Skeletal muscle satellite cell (primary cell): ENCODE data around the gene DOHH.

Experiments used
- H3K27me3 ChIP-seq: 2 replicates; pipeline ENCODE4 v1.7.0; 2013; ENCODE audit warnings: low read length; ENCODE audit not compliant: control insufficient read depth, insufficient read depth
- H3K36me3 ChIP-seq: 2 replicates; pipeline ENCODE4 v1.7.0; 2013; ENCODE audit warnings: mild to moderate bottlenecking, control low read depth, low read length; ENCODE audit not compliant: insufficient read depth
- H3K4me1 ChIP-seq: 2 replicates; pipeline ENCODE4 v1.7.0; 2013; ENCODE audit warnings: low read length; ENCODE audit not compliant: control insufficient read depth, insufficient read depth
- H3K4me2 ChIP-seq: 2 replicates; pipeline ENCODE4 v1.7.0; 2013; ENCODE audit warnings: mild to moderate bottlenecking, low read length
- H3K4me3 ChIP-seq: 2 replicates; pipeline ENCODE4 v1.7.0; 2013; ENCODE audit warnings: low read length
- H3K9ac ChIP-seq: 2 replicates; pipeline ENCODE4 v1.7.0; 2013; ENCODE audit warnings: mild to moderate bottlenecking, low read depth, low read length, moderate library complexity
- H3K9me3 ChIP-seq: replicated peaks from 2 replicates; pipeline ENCODE4 v1.7.0; 2013; ENCODE audit warnings: mild to moderate bottlenecking, control low read depth, low read length

DOHH gene

GRCh38 chr19:3478409-3479176 lies 21.9 kb downstream of the DOHH start:
- Histone ChIP-seq H3K4me3 (no peak overlapping the region), H3K4me1 (no peaks in the 10 kb centered on the region)

GRCh38 chr19:3477951-3478350 lies 22.5 kb downstream of the DOHH start:
- H3K4me3 ChIP-seq: no peak overlapping the region
- no peak overlapping the region for H3K9ac ChIP-seq
- no peaks in the 10 kb centered on the region for H3K36me3 ChIP-seq
- no peak overlapping the region for H3K4me2 ChIP-seq
- peaks cover 39% of the 10 kb centered on the region for H3K27me3 ChIP-seq
- H3K9me3 ChIP-seq: no peaks in the 10 kb centered on the region
- H3K4me1 ChIP-seq: no peaks in the 10 kb centered on the region

More at GRCh38 chr19:3478409-3479176, 21.9 kb downstream of the DOHH start:
- Histone ChIP-seq H3K9me3 (no peaks in the 10 kb centered on the region), H3K27me3 (peaks cover 44% of the 10 kb centered on the region), H3K9ac (no peak overlapping the region), H3K4me2 (no peak overlapping the region), H3K36me3 (no peaks in the 10 kb centered on the region)

GRCh38 chr19:3477506-3477905 lies 23.0 kb downstream of the DOHH start:
- Histone ChIP-seq H3K27me3 (peaks cover 37% of the 10 kb centered on the region), H3K36me3 (no peaks in the 10 kb centered on the region), H3K4me3 (no peak overlapping the region)

GRCh38 chr19:3476830-3477229 lies 23.6 kb downstream of the DOHH start:
- Histone ChIP-seq H3K9me3 (no peaks in the 10 kb centered on the region), H3K4me2 (no peak overlapping the region), H3K9ac (no peak overlapping the region), H3K27me3 (peaks cover 30% of the 10 kb centered on the region), H3K4me1 (peaks cover 4% of the 10 kb centered on the region), H3K36me3 (no peaks in the 10 kb centered on the region), H3K4me3 (no peak overlapping the region)

More at GRCh38 chr19:3477506-3477905, 23.0 kb downstream of the DOHH start:
- Histone ChIP-seq H3K4me1 (no peaks in the 10 kb centered on the region), H3K9ac (no peak overlapping the region), H3K9me3 (no peaks in the 10 kb centered on the region), H3K4me2 (no peak overlapping the region)

- no peak overlapping the region for H3K9ac ChIP-seq
- H3K27me3 ChIP-seq: peaks cover 16% of the 10 kb centered on the region
- no peaks in the 10 kb centered on the region for H3K36me3 ChIP-seq
- no peaks in the 10 kb centered on the region for H3K9me3 ChIP-seq
- no peak overlapping the region for H3K4me2 ChIP-seq
- no peak overlapping the region for H3K4me3 ChIP-seq
- H3K4me1 ChIP-seq: peaks cover 4% of the 10 kb centered on the region
Measured at GRCh38 chr19:3475449-3475848, 25.0 kb downstream of the DOHH start.

GRCh38 chr19:3474614-3475013 lies 25.9 kb downstream of the DOHH start:
- no peaks in the 10 kb centered on the region for H3K36me3 ChIP-seq
- H3K4me2 ChIP-seq: no peak overlapping the region
- H3K27me3 ChIP-seq: peaks cover 15% of the 10 kb centered on the region
- H3K4me1 ChIP-seq: peaks cover 4% of the 10 kb centered on the region
- no peaks in the 10 kb centered on the region for H3K9me3 ChIP-seq
- H3K4me3 ChIP-seq: no peak overlapping the region
- no peak overlapping the region for H3K9ac ChIP-seq

GRCh38 chr19:3474010-3474409 lies 26.5 kb downstream of the DOHH start:
- H3K9ac ChIP-seq: no peak overlapping the region
- H3K4me2 ChIP-seq: no peak overlapping the region
- peaks cover 4% of the 10 kb centered on the region for H3K4me1 ChIP-seq
- no peaks in the 10 kb centered on the region for H3K9me3 ChIP-seq
- H3K4me3 ChIP-seq: no peak overlapping the region
- H3K27me3 ChIP-seq: peaks cover 15% of the 10 kb centered on the region
- no peaks in the 10 kb centered on the region for H3K36me3 ChIP-seq

GRCh38 chr19:3471954-3472655 lies 28.4 kb downstream of the DOHH start:
- H3K4me1 ChIP-seq: peaks cover 4% of the 10 kb centered on the region
- H3K4me2 ChIP-seq: peak overlapping the region; percentile 26
- H3K4me3 ChIP-seq: no peak overlapping the region
- no peaks in the 10 kb centered on the region for H3K9me3 ChIP-seq
- H3K36me3 ChIP-seq: no peaks in the 10 kb centered on the region
- no peak overlapping the region for H3K9ac ChIP-seq
- peaks cover 9% of the 10 kb centered on the region for H3K27me3 ChIP-seq

- Histone ChIP-seq H3K9me3 (no peaks in the 10 kb centered on the region), H3K27me3 (peaks cover 9% of the 10 kb centered on the region), H3K9ac (no peak overlapping the region), H3K4me3 (no peak overlapping the region), H3K4me1 (peaks cover 4% of the 10 kb centered on the region), H3K36me3 (peaks cover 13% of the 10 kb centered on the region), H3K4me2 (no peak overlapping the region)
Measured at GRCh38 chr19:3470500-3471128, 29.9 kb downstream of the DOHH start.

- no peak overlapping the region for H3K4me2 ChIP-seq
- no peak overlapping the region for H3K4me3 ChIP-seq
- H3K9me3 ChIP-seq: no peaks in the 10 kb centered on the region
- H3K27me3 ChIP-seq: peaks cover 6% of the 10 kb centered on the region
- peaks cover 4% of the 10 kb centered on the region for H3K4me1 ChIP-seq
- no peak overlapping the region for H3K9ac ChIP-seq
- H3K36me3 ChIP-seq: peaks cover 14% of the 10 kb centered on the region
Measured at GRCh38 chr19:3469638-3470499, 30.6 kb downstream of the DOHH start.

- Histone ChIP-seq H3K36me3 (peaks cover 17% of the 10 kb centered on the region), H3K4me1 (peaks cover 4% of the 10 kb centered on the region), H3K9ac (no peak overlapping the region), H3K4me2 (no peak overlapping the region), H3K27me3 (no peaks in the 10 kb centered on the region), H3K9me3 (no peaks in the 10 kb centered on the region), H3K4me3 (no peak overlapping the region)
Measured at GRCh38 chr19:3468211-3468610, 32.3 kb downstream of the DOHH start.
